HL-60 (cell line): ENCODE results near the gene EPN2.

Source experiments
- CTCF ChIP-seq: IDR thresholded peaks from one replicate; pipeline ENCODE4 v1.5.1; 2011; ENCODE audit warnings: low read length, control low read depth, inconsistent platforms; ENCODE audit not compliant: insufficient read depth
- GABPA ChIP-seq: IDR thresholded peaks from 2 replicates; pipeline ENCODE4 v1.6.1; 2012; ENCODE audit warnings: low read depth
- POLR2AphosphoS5 ChIP-seq: IDR thresholded peaks from 2 replicates; pipeline ENCODE4 v1.6.1; 2012; ENCODE audit warnings: low read depth
- REST ChIP-seq: IDR thresholded peaks from 2 replicates; pipeline ENCODE4 v1.6.1; 2012; ENCODE audit warnings: low read depth; ENCODE audit not compliant: insufficient replicate concordance

- TF ChIP-seq CTCF = no peak
- TF ChIP-seq POLR2AphosphoS5 = no peak
- TF ChIP-seq GABPA = no peak
- TF ChIP-seq REST = no peak
Measured at GRCh38 chr17:19313746-19314651, 76.8 kb downstream of the EPN2 start.
